ENCODE results near the gene TMEM45A.

The TMEM45A gene

DNA sequence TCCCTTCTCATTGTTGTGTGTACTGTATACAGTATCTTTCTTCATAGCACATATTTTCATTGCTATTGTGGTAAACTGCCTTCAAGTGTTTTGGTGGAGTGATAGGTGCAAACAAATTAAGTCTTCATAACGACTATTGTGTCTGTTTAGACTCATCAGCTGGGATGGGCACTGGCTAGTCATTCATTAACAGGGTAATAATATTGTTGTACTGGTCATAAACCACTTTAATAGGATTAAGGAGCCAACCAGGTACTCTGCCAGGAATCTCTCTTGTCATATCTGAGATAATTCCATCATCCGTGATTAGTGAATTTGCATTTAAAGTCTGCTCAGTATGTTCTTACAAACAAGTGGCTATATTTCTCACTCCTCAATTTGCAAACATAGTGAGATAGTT lies 10.2 kb upstream of the TMEM45A start:
- H3K4me3 ChIP-seq (ENCODE audit: low read depth, low read length), result no peak overlapping the region
- no peak overlapping the region for H2AFZ ChIP-seq
- no peaks in the 10 kb centered on the region for H3K79me2 ChIP-seq
- H3K4me1 ChIP-seq, result no peaks in the 10 kb centered on the region
- no peak overlapping the region for H3K27ac ChIP-seq
- no peaks in the 10 kb centered on the region for H3K9me3 ChIP-seq (ENCODE audit: control insufficient read depth, low read length)
- H3K36me3 ChIP-seq (ENCODE audit: control insufficient read depth, insufficient read depth, low read length), result no peaks in the 10 kb centered on the region
- H3K27me3 ChIP-seq (ENCODE audit: control insufficient read depth, insufficient read depth, low read length), result no peaks in the 10 kb centered on the region
- TF ChIP-seq, protein P1, sequence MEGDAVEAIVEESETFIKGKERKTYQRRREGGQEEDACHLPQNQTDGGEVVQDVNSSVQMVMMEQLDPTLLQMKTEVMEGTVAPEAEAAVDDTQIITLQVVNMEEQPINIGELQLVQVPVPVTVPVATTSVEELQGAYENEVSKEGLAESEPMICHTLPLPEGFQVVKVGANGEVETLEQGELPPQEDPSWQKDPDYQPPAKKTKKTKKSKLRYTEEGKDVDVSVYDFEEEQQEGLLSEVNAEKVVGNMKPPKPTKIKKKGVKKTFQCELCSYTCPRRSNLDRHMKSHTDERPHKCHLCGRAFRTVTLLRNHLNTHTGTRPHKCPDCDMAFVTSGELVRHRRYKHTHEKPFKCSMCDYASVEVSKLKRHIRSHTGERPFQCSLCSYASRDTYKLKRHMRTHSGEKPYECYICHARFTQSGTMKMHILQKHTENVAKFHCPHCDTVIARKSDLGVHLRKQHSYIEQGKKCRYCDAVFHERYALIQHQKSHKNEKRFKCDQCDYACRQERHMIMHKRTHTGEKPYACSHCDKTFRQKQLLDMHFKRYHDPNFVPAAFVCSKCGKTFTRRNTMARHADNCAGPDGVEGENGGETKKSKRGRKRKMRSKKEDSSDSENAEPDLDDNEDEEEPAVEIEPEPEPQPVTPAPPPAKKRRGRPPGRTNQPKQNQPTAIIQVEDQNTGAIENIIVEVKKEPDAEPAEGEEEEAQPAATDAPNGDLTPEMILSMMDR (IDR thresholded peaks at IDR 0.05), result no peak
- H3K4me2 ChIP-seq (ENCODE audit: low read length), result no peak overlapping the region
- no peak overlapping the region for H3K9ac ChIP-seq

DNA sequence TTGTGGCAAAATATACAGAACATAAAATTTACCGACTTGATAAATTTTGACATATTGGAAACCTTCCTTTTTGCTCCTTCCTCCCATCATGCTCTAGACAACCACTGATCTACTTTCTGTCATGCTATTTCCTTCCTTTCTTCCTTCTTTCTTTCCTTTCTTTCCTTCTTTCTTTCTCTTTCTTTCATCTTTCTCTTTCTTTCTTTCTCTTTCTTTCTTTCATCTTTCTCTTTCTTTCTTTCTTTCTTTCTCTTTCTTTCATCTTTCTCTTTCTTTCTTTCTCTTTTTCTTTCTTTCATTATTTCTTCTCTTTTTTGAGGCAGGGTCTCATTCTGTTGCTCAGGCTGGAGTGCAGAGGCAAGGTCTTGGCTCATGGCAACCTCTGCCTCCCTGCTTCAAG lies 8.9 kb upstream of the TMEM45A start:
- Histone ChIP-seq H3K4me3 (ENCODE audit: low read depth, low read length) (no peak overlapping the region), H3K79me2 (no peaks in the 10 kb centered on the region), H3K4me2 (ENCODE audit: low read length) (no peak overlapping the region), H3K9me3 (ENCODE audit: control insufficient read depth, low read length) (no peaks in the 10 kb centered on the region), H2AFZ (no peak overlapping the region), H3K36me3 (ENCODE audit: control insufficient read depth, insufficient read depth, low read length) (no peaks in the 10 kb centered on the region), H3K4me1 (no peaks in the 10 kb centered on the region), H3K9ac (no peak overlapping the region), H3K27me3 (ENCODE audit: control insufficient read depth, insufficient read depth, low read length) (no peaks in the 10 kb centered on the region), H3K27ac (no peak overlapping the region)
- TF ChIP-seq, protein P1 (IDR thresholded peaks at IDR 0.05), result no peak

DNA sequence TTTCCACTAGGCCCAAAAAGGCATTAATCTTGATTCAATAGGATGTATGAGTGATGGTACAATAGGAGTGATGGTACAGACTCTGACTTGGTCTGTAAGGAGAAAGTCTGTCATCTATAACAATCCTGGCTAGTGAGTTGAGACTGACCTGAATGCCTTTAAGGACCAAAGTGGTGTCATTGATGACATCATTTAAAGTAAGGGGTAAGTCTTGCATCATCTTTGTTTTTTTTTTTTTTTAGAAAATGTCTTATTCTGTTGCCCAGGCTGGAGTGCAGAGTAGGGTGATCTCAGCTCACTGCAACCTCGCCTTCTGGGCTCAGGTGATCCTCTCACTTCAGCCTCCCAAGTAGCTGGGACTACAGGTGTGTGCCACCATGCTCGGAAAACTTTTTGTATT lies 5.6 kb upstream of the TMEM45A start:
- Histone ChIP-seq H2AFZ (no peak overlapping the region), H3K27ac (no peak overlapping the region), H3K4me1 (no peaks in the 10 kb centered on the region), H3K79me2 (no peaks in the 10 kb centered on the region), H3K9ac (no peak overlapping the region), H3K4me3 (ENCODE audit: low read depth, low read length) (no peak overlapping the region), H3K27me3 (ENCODE audit: control insufficient read depth, insufficient read depth, low read length) (no peaks in the 10 kb centered on the region), H3K36me3 (ENCODE audit: control insufficient read depth, insufficient read depth, low read length) (no peaks in the 10 kb centered on the region), H3K4me2 (ENCODE audit: low read length) (no peak overlapping the region), H3K9me3 (ENCODE audit: control insufficient read depth, low read length) (no peaks in the 10 kb centered on the region)
- TF ChIP-seq, protein P1 (IDR thresholded peaks at IDR 0.05), result no peak

DNA sequence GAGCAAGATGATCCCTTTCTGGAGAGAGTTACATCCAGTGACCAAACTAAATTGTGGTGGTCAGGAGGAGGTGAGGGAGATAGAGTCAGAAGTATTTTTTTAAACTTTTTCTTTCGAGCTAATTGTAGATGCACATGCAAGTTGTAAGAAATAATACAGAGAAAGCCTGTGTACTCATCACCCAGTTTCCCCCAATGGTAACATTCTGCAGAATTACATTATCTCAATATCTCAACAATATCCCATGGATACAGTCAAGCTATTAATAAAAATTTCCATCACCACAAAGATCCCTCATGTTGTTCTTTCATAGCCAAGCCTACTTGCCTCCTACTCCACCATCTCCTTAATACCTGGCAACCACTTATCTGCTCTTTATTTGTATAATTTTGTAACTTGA lies 3.3 kb upstream of the TMEM45A start:
- H3K4me1 ChIP-seq, result no peaks in the 10 kb centered on the region
- H3K9me3 ChIP-seq (ENCODE audit: control insufficient read depth, low read length), result no peaks in the 10 kb centered on the region
- H3K36me3 ChIP-seq (ENCODE audit: control insufficient read depth, insufficient read depth, low read length), result no peaks in the 10 kb centered on the region
- TF ChIP-seq, protein P1 (IDR thresholded peaks at IDR 0.05), result no peak
- H3K4me2 ChIP-seq (ENCODE audit: low read length), result no peak overlapping the region
- H3K4me3 ChIP-seq (ENCODE audit: low read depth, low read length), result no peak overlapping the region
- H3K27ac ChIP-seq, result no peak overlapping the region
- no peaks in the 10 kb centered on the region for H3K27me3 ChIP-seq (ENCODE audit: control insufficient read depth, insufficient read depth, low read length)
- H3K79me2 ChIP-seq, result no peaks in the 10 kb centered on the region
- H3K9ac ChIP-seq, result no peak overlapping the region
- H2AFZ ChIP-seq, result no peak overlapping the region

DNA sequence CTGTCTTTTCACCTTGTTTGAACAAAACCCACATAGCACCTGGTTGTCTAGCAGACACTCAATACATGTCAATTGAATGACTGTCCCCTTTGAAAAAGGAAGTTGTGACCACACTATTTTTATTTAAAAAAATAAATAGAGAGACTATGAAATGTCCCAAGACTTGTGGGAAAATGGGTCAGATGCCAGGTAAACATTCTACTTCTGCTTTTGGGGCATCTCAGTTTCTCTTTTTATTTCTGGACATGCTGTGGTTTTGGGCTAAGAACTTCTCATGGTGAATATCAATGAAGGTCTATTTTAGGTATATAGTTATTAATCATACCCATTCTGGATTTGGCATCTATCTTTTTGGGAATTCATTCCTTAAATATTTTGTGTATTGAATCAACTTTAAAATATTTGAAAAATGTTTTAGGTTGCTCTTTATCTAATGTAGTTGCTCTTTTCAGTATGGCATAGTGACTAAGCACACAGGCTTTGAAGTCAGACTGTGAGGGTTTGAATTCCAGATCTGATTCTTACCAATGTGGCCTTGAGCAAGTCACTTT lies 4.4 kb downstream of the TMEM45A start:
- Histone ChIP-seq H3K4me1 (no peaks in the 10 kb centered on the region), H2AFZ (no peak overlapping the region), H3K27me3 (ENCODE audit: control insufficient read depth, insufficient read depth, low read length) (no peaks in the 10 kb centered on the region), H3K79me2 (no peaks in the 10 kb centered on the region), H3K4me2 (ENCODE audit: low read length) (no peak overlapping the region), H3K36me3 (ENCODE audit: control insufficient read depth, insufficient read depth, low read length) (no peaks in the 10 kb centered on the region), H3K27ac (no peak overlapping the region), H3K9ac (no peak overlapping the region), H3K9me3 (ENCODE audit: control insufficient read depth, low read length) (no peaks in the 10 kb centered on the region), H3K4me3 (ENCODE audit: low read depth, low read length) (no peak overlapping the region)
- TF ChIP-seq, protein P1 (IDR thresholded peaks at IDR 0.05), result no peak

Measured in parathyroid adenoma (tissue), 2 donors.